IPS-20b (cell line): ENCODE results near the gene ADARB2.
"Not testable (repeated sequence)": the region's sequence is repeated elsewhere in the genome, so short reads cannot be mapped to it uniquely, and the experiment has no call there.

Experiments
- H3K27ac ChIP-seq: one replicate; pipeline ENCODE4 v1.5.1; 2013; ENCODE audit warnings: low read length
- H3K27me3 ChIP-seq: 2 replicates; pipeline ENCODE4 v1.6.1; 2013; ENCODE audit warnings: mild to moderate bottlenecking, low read length, inconsistent platforms; ENCODE audit not compliant: insufficient read depth
- H3K36me3 ChIP-seq: 2 replicates; pipeline ENCODE4 v1.6.1; 2013; ENCODE audit warnings: low read depth, mild to moderate bottlenecking, inconsistent platforms, low read length, moderate library complexity; ENCODE audit not compliant: insufficient read depth
- H3K4me1 ChIP-seq: 2 replicates; pipeline ENCODE4 v1.6.1; 2013; ENCODE audit warnings: mild to moderate bottlenecking, control low read depth, inconsistent platforms, low read length, moderate library complexity; ENCODE audit not compliant: insufficient read depth
- H3K4me3 ChIP-seq: 2 replicates; pipeline ENCODE4 v1.5.1; 2013; ENCODE audit warnings: mild to moderate bottlenecking, low read length, inconsistent platforms
- H3K9ac ChIP-seq: 2 replicates; pipeline ENCODE4 v1.6.1; 2013; ENCODE audit warnings: low read depth, mild to moderate bottlenecking, inconsistent platforms, low read length, moderate library complexity
- H3K9me3 ChIP-seq: 2 replicates; pipeline ENCODE4 v1.6.1; 2013; ENCODE audit warnings: mild to moderate bottlenecking, low read depth, low read length, inconsistent platforms; ENCODE audit not compliant: insufficient read depth

The ADARB2 gene

DNA sequence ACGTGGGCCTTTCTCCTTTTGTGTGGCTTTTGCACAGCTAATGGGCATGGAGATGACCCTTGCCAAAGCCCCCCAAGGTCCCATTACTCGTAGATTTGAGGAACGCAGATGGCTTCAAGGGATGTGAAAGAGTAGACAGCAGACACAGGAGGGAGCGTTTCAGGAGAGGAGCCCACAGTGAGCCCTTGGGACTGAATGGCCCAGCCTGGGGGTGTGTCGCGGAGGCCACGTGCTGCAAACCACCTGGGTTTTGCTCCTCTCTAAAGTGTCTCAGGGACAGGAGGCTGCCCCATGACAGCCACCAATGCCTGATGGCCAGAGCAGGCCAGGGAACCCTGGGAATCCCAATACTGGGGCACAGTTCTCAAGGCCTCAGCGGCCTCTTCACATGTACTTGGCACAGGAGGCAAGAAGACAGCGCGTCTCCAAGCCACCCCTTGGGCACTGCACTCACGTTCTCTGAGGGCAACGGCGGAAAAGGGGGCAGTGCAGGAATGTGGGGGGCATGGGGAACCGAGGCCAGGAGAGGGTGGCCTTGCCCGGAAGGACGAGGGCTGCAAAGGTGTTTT lies 495.9 kb downstream of the ADARB2 start:
- H3K9ac ChIP-seq: no peak overlapping the region; the same call in 1 of the 2 replicates
- H3K4me1 ChIP-seq: no peaks in the 10 kb centered on the region
- H3K4me3 ChIP-seq: no peak overlapping the region
- H3K36me3 ChIP-seq: no peaks in the 10 kb centered on the region
- H3K27ac ChIP-seq: no peak overlapping the region
- H3K9me3 ChIP-seq: no peaks in the 10 kb centered on the region
- H3K27me3 ChIP-seq: no peaks in the 10 kb centered on the region; the same call in none of the 2 replicates

DNA sequence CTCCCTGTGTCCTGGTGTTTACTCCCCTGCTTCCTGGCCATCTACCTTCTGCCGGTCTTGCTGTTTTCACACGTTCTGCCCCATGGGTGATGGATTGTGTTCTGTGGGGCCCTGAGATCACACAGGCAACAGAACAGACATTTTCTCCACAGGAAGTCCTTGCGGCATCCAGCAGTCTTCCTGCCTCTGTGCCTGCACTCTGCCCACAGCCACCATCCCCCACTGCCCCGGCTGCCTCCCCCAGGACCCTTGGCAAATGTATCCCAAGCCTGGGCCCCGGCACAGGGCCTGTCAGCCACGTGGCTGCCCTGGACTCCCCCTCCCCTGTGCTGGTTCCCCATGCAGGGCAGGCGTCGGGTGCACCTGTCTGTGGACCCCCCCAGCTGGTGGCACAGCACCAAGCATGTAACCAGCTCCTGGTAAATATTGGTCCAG lies 497.0 kb downstream of the ADARB2 start:
- Histone ChIP-seq H3K27ac (peak overlapping the region; percentile 96), H3K4me1 (no peaks in the 10 kb centered on the region), H3K9ac (peak overlapping the region; percentile 76; the same call in 1 of the 2 replicates), H3K27me3 (no peaks in the 10 kb centered on the region; the same call in none of the 2 replicates), H3K36me3 (no peaks in the 10 kb centered on the region), H3K9me3 (no peaks in the 10 kb centered on the region), H3K4me3 (peak overlapping the region; percentile 51)

DNA sequence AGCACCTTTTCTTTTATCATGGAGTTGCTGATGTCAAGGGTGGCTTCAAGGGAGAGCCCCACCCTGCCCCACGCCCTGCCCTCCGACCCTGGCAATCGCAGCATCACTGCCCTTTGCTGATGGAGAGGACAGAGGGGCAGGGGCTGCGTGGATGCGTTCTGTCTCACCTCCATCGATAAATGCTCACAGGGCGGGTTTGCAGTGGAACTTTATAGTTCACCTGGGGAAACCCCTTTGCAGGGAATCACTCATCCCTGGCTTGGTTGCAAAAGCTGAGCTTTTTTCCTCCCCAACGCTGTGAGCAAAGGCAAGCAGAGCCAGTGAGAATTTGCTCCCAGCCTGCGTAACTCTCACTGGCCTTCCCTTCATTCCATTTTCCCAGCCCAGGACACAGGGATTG lies 504.3 kb downstream of the ADARB2 start:
- Histone ChIP-seq H3K9ac (no peak overlapping the region), H3K36me3 (peaks cover 6% of the 10 kb centered on the region; the same call in 1 of the 2 replicates), H3K27me3 (no peaks in the 10 kb centered on the region; the same call in 1 of the 2 replicates), H3K4me3 (no peak overlapping the region), H3K27ac (no peak overlapping the region), H3K9me3 (no peaks in the 10 kb centered on the region), H3K4me1 (no peaks in the 10 kb centered on the region)

DNA sequence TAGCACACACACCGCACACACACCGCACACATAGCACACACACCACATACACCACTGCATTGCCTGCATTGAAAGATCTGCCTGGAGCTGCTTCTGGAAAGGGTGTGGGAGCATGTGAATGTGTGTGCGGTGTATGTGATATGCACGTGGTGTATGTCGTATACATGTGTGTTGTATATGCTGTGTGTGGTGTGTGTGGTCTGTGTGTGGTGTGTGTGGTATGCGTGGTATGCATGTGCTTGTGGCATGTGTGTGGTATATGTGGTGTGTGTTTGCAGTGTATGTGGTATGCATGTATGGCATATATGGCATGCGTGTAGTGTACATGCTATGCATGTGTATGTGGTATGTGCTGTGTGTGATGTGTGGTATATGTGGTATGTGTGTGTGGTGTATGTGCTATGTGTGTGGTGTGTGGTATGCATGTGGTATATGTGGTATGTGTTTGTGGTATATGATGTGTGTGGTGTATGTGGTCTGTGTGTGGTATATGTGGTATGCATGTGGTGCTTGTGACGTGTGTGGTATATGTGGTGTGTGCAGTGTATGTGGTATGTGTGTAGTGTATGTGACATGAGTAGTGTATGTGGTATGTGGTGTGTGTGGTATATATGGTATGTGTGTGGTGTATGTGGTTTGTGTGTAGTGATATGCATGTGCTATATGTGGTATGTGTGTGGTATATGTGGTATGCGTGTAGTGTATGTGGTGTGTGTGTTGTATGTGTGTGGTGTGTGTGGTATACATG lies 505.0 kb downstream of the ADARB2 start:
- no peaks in the 10 kb centered on the region for H3K9me3 ChIP-seq
- no peaks in the 10 kb centered on the region for H3K4me1 ChIP-seq
- H3K4me3 ChIP-seq: no peak overlapping the region
- H3K36me3 ChIP-seq: peaks cover 6% of the 10 kb centered on the region; the same call in 1 of the 2 replicates
- H3K27ac ChIP-seq: no peak overlapping the region
- no peaks in the 10 kb centered on the region; the same call in 1 of the 2 replicates for H3K27me3 ChIP-seq
- H3K9ac ChIP-seq: no peak overlapping the region

DNA sequence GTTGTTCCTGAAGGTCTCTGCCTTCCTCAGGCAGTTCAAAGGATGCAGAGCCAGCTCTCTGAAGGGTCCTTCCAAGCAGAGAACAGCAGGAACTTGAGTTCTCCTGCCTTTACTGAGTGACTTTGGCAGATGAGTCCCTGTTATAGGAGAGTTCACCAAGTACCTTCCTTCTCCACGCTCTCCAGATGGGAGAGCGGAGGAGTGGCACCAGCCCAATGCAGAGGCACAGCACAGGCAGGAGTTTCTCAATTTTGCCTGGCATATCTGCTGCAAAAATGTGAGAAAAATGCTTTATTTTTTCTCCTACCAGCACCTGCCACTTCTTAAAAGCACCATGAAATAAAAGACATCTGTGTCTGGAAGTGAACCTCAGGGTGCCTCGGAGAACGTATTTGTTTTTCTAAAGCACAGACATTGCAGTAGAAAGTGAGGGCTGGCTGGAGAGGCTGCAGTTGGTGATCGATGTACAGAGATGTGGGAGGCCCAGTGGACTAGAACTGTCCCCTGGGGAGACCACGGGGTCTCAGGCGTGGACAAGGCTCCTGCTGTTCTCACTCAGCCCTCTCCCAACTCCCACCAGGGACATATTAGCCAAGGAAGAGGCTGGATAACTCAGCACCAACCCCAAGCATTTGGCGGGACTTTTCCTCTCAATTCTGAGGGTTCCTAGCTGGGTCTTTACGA lies 506.6 kb downstream of the ADARB2 start:
- no peaks in the 10 kb centered on the region; the same call in 1 of the 2 replicates for H3K27me3 ChIP-seq
- H3K27ac ChIP-seq: no peak overlapping the region
- no peaks in the 10 kb centered on the region for H3K4me1 ChIP-seq
- no peaks in the 10 kb centered on the region for H3K9me3 ChIP-seq
- no peak overlapping the region for H3K4me3 ChIP-seq
- H3K9ac ChIP-seq: no peak overlapping the region
- H3K36me3 ChIP-seq: peaks cover 6% of the 10 kb centered on the region; the same call in 1 of the 2 replicates

DNA sequence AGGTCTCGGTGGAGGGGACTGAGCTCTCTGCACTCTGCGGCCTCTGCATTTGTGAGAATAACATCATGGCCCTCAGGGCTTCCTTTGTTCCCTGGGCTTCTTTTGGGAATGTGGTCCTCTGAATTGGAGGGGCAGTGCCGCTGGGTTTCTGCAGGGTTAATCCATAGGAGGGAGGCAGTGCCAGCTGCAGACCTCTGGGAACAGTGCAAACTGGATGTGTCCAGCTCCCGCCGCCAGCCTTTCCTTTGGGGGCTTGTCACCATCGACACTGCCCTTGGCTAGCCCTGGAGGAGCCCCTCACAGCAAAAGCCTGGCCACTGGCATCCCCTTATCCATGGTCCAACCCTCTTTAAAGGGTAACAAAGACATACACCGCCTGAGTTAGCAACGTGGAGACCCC lies 507.2 kb downstream of the ADARB2 start:
- H3K9ac ChIP-seq: no peak overlapping the region
- no peak overlapping the region for H3K27ac ChIP-seq
- no peaks in the 10 kb centered on the region for H3K4me1 ChIP-seq
- peaks cover 6% of the 10 kb centered on the region; the same call in 1 of the 2 replicates for H3K36me3 ChIP-seq
- H3K9me3 ChIP-seq: no peaks in the 10 kb centered on the region
- H3K4me3 ChIP-seq: no peak overlapping the region
- no peaks in the 10 kb centered on the region; the same call in 1 of the 2 replicates for H3K27me3 ChIP-seq

DNA sequence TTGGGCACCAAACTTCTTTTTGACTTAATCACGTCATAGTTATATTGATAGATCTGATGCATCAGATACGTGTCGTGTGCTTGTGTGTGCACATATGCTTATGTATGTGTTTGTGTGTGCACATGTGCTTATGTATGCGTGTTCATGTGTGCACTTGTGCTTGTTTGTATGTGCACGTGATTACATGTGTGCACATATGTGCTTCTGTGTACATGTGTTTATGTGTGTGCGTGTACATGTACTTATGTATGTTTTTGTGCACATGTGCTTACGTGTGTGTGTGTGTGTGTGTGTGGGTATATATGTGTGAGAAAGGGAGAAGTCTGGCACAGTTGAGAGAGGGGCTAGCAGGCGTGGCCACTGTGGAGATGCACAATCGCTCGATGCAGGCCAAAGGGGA lies 507.8 kb downstream of the ADARB2 start:
- no peak overlapping the region for H3K4me3 ChIP-seq
- H3K9me3 ChIP-seq: no peaks in the 10 kb centered on the region
- H3K4me1 ChIP-seq: no peaks in the 10 kb centered on the region
- no peak overlapping the region for H3K9ac ChIP-seq
- no peak overlapping the region for H3K27ac ChIP-seq
- no peaks in the 10 kb centered on the region; the same call in 1 of the 2 replicates for H3K27me3 ChIP-seq
- H3K36me3 ChIP-seq: peaks cover 6% of the 10 kb centered on the region; the same call in 1 of the 2 replicates

DNA sequence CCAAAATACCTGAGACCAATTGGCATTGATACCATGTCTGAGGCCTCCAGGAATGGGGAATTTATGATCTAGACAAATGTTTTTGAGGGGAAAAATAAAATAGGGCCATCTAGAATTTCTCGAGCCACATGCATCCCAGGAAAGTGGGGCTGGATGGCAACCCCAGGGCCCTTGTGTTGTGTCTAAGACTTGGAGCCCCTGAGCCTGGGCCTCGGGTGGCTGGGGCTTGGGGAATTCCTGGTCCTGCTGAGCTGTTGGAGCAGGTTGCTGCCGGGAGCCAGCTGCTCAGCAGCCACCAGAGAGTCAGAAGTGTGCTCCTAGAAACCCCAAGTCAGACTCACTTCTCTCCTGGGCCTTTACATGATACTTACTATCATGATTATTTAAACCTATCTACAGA lies 508.2 kb downstream of the ADARB2 start:
- no peak overlapping the region for H3K9ac ChIP-seq
- no peak overlapping the region for H3K27ac ChIP-seq
- no peaks in the 10 kb centered on the region for H3K4me1 ChIP-seq
- H3K9me3 ChIP-seq: no peaks in the 10 kb centered on the region
- H3K27me3 ChIP-seq: no peaks in the 10 kb centered on the region; the same call in 1 of the 2 replicates
- H3K36me3 ChIP-seq: peaks cover 6% of the 10 kb centered on the region; the same call in 1 of the 2 replicates
- H3K4me3 ChIP-seq: no peak overlapping the region

DNA sequence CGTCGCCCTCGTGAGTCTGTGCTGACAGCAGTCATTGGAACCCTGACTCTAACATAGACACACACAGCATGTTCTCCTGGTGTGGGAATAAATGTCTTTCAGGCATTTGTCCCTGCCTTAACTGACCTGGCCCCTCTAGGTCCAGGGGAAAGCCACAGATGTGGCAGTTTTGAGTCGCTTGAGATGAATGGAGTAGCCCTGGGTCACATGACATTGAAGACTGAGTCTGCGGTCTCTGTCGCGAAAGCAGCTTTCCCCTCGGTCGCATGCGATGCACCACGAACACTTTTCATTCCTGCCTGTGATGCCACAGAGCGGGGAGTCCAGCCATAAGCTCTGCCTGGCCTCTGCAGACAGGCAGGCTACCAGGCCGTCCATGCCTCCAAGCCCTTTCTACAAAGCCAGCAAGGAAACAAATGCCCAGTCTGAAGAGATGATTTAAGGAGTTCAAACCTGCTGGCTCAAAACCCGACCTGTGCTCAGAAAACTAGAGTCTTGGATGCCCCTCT lies 508.8 kb downstream of the ADARB2 start:
- Histone ChIP-seq H3K27ac (no peak overlapping the region), H3K4me3 (no peak overlapping the region), H3K27me3 (no peaks in the 10 kb centered on the region; the same call in 1 of the 2 replicates), H3K36me3 (peaks cover 6% of the 10 kb centered on the region; the same call in 1 of the 2 replicates), H3K9ac (no peak overlapping the region), H3K9me3 (no peaks in the 10 kb centered on the region), H3K4me1 (no peaks in the 10 kb centered on the region)

DNA sequence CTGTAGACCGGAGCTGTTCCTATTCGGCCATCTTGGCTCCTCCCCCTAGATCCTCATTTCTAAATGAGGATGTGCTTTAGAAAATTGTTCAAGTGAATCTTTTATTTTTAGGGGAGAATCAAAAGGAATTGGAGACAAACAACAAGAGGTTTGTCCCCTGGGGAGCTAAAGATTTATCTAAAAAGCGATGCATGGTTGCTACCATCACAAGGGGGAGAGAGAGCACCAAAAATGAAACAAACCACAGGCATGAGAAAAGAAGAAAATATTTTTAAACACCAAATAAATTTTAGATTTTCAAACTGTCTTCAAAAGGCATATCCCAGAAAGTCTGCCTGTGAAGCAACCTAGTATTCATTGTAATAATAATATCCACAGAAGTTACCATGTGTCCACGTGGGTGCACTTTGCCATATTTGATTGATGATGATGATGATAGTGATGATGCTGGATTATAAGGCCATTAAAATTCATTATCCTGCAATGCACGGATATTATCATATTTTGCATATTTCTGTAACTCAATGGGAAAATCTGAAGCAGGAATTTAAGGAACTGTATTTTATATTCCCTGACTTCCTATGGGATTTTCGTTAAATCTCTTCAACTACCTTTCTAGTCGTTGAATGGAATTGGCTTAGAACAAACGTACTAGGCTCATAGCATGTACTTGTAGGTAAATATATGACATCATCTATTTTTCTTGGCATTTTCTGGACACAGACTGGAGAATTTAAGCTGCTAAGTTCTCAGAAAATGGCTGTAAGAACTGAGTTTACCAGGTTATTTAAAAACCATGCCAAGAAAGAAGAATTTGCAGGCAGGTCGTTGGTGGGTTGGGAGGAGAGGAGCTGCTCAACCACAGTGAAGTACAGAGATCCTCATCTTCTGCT lies 509.6 kb downstream of the ADARB2 start:
- H3K9me3 ChIP-seq: no peaks in the 10 kb centered on the region
- no peak overlapping the region for H3K4me3 ChIP-seq
- H3K9ac ChIP-seq: no peak overlapping the region

DNA sequence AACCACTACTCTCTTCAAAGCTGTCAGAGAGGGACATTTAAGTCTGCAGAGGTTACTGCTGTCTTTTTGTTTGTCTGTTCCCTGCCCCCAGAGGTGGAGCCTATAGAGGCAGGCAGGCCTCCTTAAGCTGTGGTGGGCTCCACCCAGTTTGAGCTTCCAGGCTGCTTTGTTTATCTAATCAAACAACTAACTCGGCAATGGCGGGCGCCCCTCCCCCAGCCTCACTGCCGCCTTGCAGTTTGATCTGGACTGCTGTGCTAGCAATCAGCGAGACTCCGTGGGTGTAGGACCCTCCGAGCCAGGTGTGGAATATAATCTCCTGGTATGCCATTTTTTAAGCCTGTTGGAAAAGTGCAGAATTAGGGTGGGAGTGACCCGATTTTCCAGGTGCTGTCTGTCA lies 510.4 kb downstream of the ADARB2 start:
- not testable (repeated sequence) for H3K4me1 ChIP-seq, H3K36me3 ChIP-seq, H3K9me3 ChIP-seq, H3K27ac ChIP-seq, H3K9ac ChIP-seq, H3K27me3 ChIP-seq, H3K4me3 ChIP-seq

More for the DNA sequence above, 509.6 kb downstream of the ADARB2 start:
- Histone ChIP-seq H3K27ac (no peak overlapping the region), H3K4me1 (no peaks in the 10 kb centered on the region), H3K36me3 (peaks cover 6% of the 10 kb centered on the region; the same call in 1 of the 2 replicates), H3K27me3 (no peaks in the 10 kb centered on the region)
